GM23338 (cell line): ENCODE results near the gene DACH1.

Source experiments
- CREB1 ChIP-seq: fragments of 250-450 bp; sonication (Bioruptor Pico); IDR thresholded peaks from 2 replicates; pipeline ENCODE4 v1.5.0; 2020; ENCODE audit warnings: low read depth, mild to moderate bottlenecking, moderate library complexity
- EZH2 ChIP-seq: fragments of 200-600 bp; sonication (generic); IDR thresholded peaks from one replicate; pipeline ENCODE4 v1.8.0; 2017; ENCODE audit warnings: antibody characterized with exemption, mild to moderate bottlenecking, low read depth; ENCODE audit not compliant: unreplicated experiment
- EZH2phosphoT487 ChIP-seq: fragments of 200-600 bp; sonication (generic); IDR thresholded peaks from one replicate; pipeline ENCODE4 v1.8.1; 2018; ENCODE audit warnings: antibody characterized with exemption; ENCODE audit not compliant: unreplicated experiment
- POLR2AphosphoS5 ChIP-seq: IDR thresholded peaks from 2 replicates; pipeline ENCODE4 v1.6.1; 2016; ENCODE audit warnings: antibody characterized with exemption, low read depth
- STAT1 ChIP-seq: IDR thresholded peaks from one replicate; pipeline ENCODE4 v1.6.1; 2016; ENCODE audit warnings: antibody characterized with exemption; ENCODE audit not compliant: unreplicated experiment
- TF ChIP-seq, protein P1 (sequence below), 2 experiments: fragments of 200-600 bp in 1 of 2; sonication (generic) in 1 of 2; conservative IDR thresholded peaks; 2 replicates each; pipeline versions ENCODE4 v1.5.1 to v1.6.1; 2016 to 2017; ENCODE audit warnings: antibody characterized with exemption in 2 of 2, low read depth in 2 of 2, mild to moderate bottlenecking in 2 of 2, moderate library complexity in 1 of 2
- TF ChIP-seq, protein P2 (sequence below): IDR thresholded peaks from one replicate; pipeline ENCODE4 v1.6.1; 2018; ENCODE audit warnings: antibody characterized with exemption; ENCODE audit not compliant: unreplicated experiment
- TF ChIP-seq, protein P3 (sequence below): IDR thresholded peaks from 2 replicates; pipeline ENCODE4 v1.6.1; 2016; ENCODE audit warnings: antibody characterized with exemption

DNA sequence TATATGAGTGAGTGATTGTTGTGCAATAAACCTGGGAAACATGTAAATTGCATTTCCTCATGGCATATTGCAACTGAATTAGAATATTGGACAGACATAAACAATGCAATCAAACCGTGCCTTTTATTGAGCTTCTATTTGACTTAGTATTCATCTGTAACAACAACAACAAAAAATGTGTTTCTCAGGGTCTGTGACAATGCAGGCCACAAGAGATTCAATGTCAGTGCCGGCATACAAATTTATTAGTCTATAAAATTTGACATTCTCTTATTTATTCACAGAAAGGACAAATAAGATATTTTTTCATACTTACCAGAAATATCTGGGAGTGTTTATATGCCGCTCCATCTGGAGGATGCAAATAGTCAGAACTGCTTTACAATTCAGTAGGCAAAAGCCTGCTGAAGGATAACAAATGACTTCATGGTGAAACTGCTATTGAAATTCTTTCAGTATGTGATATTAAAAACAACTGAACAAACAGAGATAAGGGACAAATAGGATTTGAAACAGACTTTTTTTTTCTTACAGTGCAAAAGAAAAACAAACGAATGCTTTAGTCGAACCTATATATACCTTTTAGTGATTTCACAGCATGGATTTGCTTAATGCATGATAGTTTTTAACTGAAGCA, 77.2 kb downstream of the DACH1 start:
- no peak for TF ChIP-seq EZH2
- TF ChIP-seq, protein P1, sequence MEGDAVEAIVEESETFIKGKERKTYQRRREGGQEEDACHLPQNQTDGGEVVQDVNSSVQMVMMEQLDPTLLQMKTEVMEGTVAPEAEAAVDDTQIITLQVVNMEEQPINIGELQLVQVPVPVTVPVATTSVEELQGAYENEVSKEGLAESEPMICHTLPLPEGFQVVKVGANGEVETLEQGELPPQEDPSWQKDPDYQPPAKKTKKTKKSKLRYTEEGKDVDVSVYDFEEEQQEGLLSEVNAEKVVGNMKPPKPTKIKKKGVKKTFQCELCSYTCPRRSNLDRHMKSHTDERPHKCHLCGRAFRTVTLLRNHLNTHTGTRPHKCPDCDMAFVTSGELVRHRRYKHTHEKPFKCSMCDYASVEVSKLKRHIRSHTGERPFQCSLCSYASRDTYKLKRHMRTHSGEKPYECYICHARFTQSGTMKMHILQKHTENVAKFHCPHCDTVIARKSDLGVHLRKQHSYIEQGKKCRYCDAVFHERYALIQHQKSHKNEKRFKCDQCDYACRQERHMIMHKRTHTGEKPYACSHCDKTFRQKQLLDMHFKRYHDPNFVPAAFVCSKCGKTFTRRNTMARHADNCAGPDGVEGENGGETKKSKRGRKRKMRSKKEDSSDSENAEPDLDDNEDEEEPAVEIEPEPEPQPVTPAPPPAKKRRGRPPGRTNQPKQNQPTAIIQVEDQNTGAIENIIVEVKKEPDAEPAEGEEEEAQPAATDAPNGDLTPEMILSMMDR (conservative IDR thresholded peaks at IDR 0.05; ENCODE audit: low read depth in 2 of 2), result no peak
- TF ChIP-seq EZH2phosphoT487, result no peak
- no peak for TF ChIP-seq POLR2AphosphoS5
- TF ChIP-seq, protein P2, sequence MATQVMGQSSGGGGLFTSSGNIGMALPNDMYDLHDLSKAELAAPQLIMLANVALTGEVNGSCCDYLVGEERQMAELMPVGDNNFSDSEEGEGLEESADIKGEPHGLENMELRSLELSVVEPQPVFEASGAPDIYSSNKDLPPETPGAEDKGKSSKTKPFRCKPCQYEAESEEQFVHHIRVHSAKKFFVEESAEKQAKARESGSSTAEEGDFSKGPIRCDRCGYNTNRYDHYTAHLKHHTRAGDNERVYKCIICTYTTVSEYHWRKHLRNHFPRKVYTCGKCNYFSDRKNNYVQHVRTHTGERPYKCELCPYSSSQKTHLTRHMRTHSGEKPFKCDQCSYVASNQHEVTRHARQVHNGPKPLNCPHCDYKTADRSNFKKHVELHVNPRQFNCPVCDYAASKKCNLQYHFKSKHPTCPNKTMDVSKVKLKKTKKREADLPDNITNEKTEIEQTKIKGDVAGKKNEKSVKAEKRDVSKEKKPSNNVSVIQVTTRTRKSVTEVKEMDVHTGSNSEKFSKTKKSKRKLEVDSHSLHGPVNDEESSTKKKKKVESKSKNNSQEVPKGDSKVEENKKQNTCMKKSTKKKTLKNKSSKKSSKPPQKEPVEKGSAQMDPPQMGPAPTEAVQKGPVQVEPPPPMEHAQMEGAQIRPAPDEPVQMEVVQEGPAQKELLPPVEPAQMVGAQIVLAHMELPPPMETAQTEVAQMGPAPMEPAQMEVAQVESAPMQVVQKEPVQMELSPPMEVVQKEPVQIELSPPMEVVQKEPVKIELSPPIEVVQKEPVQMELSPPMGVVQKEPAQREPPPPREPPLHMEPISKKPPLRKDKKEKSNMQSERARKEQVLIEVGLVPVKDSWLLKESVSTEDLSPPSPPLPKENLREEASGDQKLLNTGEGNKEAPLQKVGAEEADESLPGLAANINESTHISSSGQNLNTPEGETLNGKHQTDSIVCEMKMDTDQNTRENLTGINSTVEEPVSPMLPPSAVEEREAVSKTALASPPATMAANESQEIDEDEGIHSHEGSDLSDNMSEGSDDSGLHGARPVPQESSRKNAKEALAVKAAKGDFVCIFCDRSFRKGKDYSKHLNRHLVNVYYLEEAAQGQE, result no peak
- TF ChIP-seq, protein P3, sequence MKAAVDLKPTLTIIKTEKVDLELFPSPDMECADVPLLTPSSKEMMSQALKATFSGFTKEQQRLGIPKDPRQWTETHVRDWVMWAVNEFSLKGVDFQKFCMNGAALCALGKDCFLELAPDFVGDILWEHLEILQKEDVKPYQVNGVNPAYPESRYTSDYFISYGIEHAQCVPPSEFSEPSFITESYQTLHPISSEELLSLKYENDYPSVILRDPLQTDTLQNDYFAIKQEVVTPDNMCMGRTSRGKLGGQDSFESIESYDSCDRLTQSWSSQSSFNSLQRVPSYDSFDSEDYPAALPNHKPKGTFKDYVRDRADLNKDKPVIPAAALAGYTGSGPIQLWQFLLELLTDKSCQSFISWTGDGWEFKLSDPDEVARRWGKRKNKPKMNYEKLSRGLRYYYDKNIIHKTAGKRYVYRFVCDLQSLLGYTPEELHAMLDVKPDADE, result no peak
- no peak for TF ChIP-seq STAT1
- TF ChIP-seq CREB1 (CRISPR knock-in tag), result no peak
